PC-3 (cell line): Measurements from ENCODE around the gene ATP13A3.

Source experiments
- CTCF ChIP-seq: fragments of 300-600 bp; sonication (generic); conservative IDR thresholded peaks from 2 replicates; pipeline ENCODE4 v1.5.1; 2017; ENCODE audit warnings: antibody characterized with exemption, low read depth, mild to moderate bottlenecking, low read length
- EZH2 ChIP-seq: fragments of 300-600 bp; sonication (generic); IDR thresholded peaks from one replicate; pipeline ENCODE4 v1.6.1; 2017; ENCODE audit warnings: antibody characterized with exemption, mild to moderate bottlenecking, low read length; ENCODE audit not compliant: unreplicated experiment
- EZH2phosphoT487 ChIP-seq: fragments of 300-600 bp; sonication (generic); IDR thresholded peaks from 2 replicates; pipeline ENCODE4 v1.6.1; 2018; ENCODE audit warnings: mild to moderate bottlenecking, antibody characterized with exemption, low read length, borderline replicate concordance

DNA sequence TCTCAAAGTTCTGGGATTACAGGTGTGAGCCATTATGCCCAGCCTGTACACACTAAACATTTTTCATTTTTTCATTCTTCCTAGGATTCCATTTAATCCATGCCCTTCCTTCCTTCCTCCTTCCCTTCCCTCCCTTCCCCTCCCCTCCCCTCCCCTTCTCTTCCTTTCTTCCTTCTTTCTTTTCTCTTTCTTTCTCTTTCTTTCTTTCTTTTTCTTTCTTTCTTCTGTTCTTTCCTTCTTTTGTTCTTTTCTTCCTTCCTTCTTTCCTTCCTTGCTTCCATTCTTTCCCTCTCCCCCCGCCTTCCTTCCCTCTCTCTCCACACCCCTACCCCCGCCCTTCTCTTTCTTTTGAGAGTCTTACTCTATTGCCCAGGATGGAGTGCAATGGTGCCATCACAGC is 40.9 kb upstream of the ATP13A3 start:
- TF ChIP-seq CTCF (no peak), EZH2 (no peak), EZH2phosphoT487 (no peak)
